ENCODE data around the gene PCIF1. TPM values are rescaled to one million over a fixed set of nuclear protein-coding genes. Genes with fewer than 3 reads are reported as not detected.
"Not testable (repeated sequence)": the region's sequence is repeated elsewhere in the genome, so short reads cannot be mapped to it uniquely, and the experiment has no call there.

PCIF1 gene
- total and polyA plus RNA-seq, 8 donors, result 26.1 to 50.8 (median 44.0) TPM

DNA sequence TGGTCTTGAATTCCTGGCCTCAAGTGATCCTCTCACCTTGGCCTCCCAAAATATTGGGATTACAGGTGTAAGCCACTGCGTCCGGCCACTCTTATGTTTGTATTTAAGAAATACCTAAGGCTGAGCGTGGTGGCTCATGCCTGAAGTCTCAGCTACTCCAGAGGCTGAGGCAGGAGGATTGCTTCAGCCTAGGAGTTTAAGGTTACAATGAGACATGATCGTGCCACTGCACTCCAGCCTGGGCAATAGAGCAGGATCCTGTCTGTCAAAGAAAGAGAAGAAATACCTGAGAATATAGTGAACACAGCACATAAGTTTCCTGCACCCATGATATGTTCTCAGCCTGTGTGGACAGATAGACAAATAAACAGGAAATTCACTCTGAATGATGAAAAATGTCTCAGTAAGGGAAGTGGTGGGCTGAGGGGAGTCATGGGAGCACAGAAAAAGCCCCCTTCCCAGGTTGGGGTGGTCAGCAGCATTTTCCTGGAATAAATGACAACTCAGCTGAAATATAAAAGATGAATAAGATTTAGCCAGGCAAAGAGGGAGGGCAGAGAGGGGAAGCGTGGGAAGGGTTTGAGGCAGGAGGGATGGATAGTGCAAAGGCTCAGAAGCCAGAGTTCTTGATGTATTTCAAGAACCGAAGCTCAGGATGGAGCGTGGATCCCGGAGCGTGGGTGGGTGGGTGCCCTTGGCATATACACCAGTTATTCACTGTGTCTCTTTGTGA, 60.4 kb downstream of the PCIF1 start:
- DNase-seq, result no peak
- no peak overlapping the region for H3K27ac ChIP-seq
- H3K27me3 ChIP-seq, result peaks cover 0 to 76% of the 10 kb centered on the region in 2 donors
- TF ChIP-seq, protein P1, sequence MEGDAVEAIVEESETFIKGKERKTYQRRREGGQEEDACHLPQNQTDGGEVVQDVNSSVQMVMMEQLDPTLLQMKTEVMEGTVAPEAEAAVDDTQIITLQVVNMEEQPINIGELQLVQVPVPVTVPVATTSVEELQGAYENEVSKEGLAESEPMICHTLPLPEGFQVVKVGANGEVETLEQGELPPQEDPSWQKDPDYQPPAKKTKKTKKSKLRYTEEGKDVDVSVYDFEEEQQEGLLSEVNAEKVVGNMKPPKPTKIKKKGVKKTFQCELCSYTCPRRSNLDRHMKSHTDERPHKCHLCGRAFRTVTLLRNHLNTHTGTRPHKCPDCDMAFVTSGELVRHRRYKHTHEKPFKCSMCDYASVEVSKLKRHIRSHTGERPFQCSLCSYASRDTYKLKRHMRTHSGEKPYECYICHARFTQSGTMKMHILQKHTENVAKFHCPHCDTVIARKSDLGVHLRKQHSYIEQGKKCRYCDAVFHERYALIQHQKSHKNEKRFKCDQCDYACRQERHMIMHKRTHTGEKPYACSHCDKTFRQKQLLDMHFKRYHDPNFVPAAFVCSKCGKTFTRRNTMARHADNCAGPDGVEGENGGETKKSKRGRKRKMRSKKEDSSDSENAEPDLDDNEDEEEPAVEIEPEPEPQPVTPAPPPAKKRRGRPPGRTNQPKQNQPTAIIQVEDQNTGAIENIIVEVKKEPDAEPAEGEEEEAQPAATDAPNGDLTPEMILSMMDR (IDR thresholded peaks at IDR 0.05), result no peak
- H3K9me3 ChIP-seq, result no peaks in the 10 kb centered on the region
- intact Hi-C loops (cut with DNase I), result no loop called here
- H3K4me3 ChIP-seq, result no peak overlapping the region
- no peak for ATAC-seq
- H3K4me1 ChIP-seq, result peaks cover 0 to 34% of the 10 kb centered on the region in 2 donors
- no peaks in the 10 kb centered on the region for H3K36me3 ChIP-seq

DNA sequence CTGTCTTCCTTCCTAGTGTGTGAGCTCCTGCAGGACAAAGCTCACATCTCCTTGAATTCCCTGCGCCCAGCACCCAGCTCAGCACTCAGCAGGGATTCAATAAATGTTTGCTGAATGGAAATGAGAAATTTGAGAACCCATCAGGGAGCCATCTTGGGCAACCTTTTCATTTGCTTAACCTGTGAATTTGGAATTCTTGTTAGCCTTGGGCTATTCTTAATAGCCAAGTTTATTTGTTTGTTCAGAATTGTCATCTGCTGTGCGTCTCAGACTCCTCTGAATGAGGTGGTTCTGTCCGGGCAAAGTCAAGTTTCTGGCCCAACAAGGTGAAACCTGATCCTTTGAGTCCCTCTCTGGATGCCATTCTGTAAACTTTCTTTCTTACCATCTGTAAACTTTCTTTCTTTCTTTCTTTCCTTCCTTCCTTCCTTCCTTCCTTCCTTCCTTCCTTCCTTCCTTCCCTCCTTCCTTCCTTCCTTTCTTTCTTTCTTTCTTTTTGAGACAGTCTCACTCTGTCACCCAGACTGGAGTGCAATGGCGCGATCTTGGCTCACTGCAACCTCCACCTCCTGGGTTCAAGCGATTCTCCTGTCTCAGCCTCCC, 61.1 kb downstream of the PCIF1 start:
- intact Hi-C loops (cut with DNase I); DNase-seq: not testable (repeated sequence)

DNA sequence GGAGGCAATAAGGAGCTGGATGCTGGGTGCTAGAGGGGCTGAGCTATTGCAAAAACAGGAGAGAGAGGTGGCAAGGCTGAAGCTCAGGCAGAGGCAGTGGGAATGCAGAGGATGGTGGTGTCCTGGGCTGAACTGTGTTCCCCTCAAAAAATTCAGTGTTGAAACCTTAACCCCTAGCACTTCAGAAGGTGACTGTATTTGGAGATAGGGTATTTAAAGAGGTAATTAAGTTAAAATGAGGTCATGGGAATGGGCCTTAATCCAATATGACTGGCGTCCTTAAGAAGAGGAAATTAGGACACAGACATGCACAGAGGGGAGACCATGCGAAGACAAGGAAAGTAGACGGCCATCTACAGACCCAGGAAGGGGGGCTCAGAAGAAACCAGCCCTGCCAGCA, 62.7 kb downstream of the PCIF1 start:
- Histone ChIP-seq H3K9me3 (no peaks in the 10 kb centered on the region), H3K4me3 (no peak overlapping the region), H3K4me1 (peaks cover 0 to 55% of the 10 kb centered on the region in 2 donors), H3K36me3 (no peaks in the 10 kb centered on the region), H3K27me3 (peaks cover 0 to 78% of the 10 kb centered on the region in 2 donors), H3K27ac (no peak overlapping the region)
- intact Hi-C loops (cut with DNase I), result no loop called here
- ATAC-seq (no peak), DNase-seq (no peak)
- TF ChIP-seq, protein P1 (IDR thresholded peaks at IDR 0.05), result no peak

More for the DNA sequence above, 61.1 kb downstream of the PCIF1 start:
- peaks cover 0 to 76% of the 10 kb centered on the region in 2 donors for H3K27me3 ChIP-seq
- H3K27ac ChIP-seq, H3K4me3 ChIP-seq, H3K36me3 ChIP-seq, H3K9me3 ChIP-seq, ATAC-seq: not testable (repeated sequence)
- peaks cover 0 to 41% of the 10 kb centered on the region in 2 donors for H3K4me1 ChIP-seq

Other genes with a start within 250 kb of the PCIF1 start
- not detected for gene WFDC13, start 232.6 kb upstream of the PCIF1 start, total RNA-seq
- gene WFDC13, start 232.6 kb upstream of the PCIF1 start, polyA plus RNA-seq (ENCODE audit: insufficient read length in 6 of 6), result not detected
- gene WFDC10B, start 229.7 kb upstream of the PCIF1 start, total RNA-seq, result 1 to 10 TPM in 1 of 2 donors, under 1 TPM in 1; 0.44 to 1.2 TPM
- gene WFDC10B, start 229.7 kb upstream of the PCIF1 start, polyA plus RNA-seq (ENCODE audit: insufficient read length in 6 of 6), result not detected
- not detected for gene SPINT4, start 212.3 kb upstream of the PCIF1 start, total RNA-seq
- gene SPINT4, start 212.3 kb upstream of the PCIF1 start, polyA plus RNA-seq (ENCODE audit: insufficient read length in 6 of 6), result not detected
- gene WFDC3, start 142.8 kb upstream of the PCIF1 start, total RNA-seq, result 1 to 10 TPM; 5.2 to 5.7 TPM
- gene WFDC3, start 142.8 kb upstream of the PCIF1 start, polyA plus RNA-seq (ENCODE audit: insufficient read length in 6 of 6), result 1 to 10 TPM in 3 of 6 donors, under 1 TPM in 3; 0.26 to 1.8 (median 1.1) TPM
- 10 to 100 TPM; 22.6 to 38.5 TPM for gene DNTTIP1, start 142.7 kb upstream of the PCIF1 start, total RNA-seq
- 10 to 100 TPM; 25.7 to 30.9 (median 28.3) TPM for gene DNTTIP1, start 142.7 kb upstream of the PCIF1 start, polyA plus RNA-seq (ENCODE audit: insufficient read length in 6 of 6)
- gene UBE2C, start 122.0 kb upstream of the PCIF1 start, total RNA-seq, result 10 to 100 TPM in 1 of 2 donors, 1 to 10 TPM in 1; 5.9 to 17.1 TPM
- 10 to 100 TPM; 41.7 to 99.2 (median 59.9) TPM for gene UBE2C, start 122.0 kb upstream of the PCIF1 start, polyA plus RNA-seq (ENCODE audit: insufficient read length in 6 of 6)
- under 1 TPM; 0.42 to 0.61 TPM for gene TNNC2, start 107.4 kb upstream of the PCIF1 start, total RNA-seq
- gene TNNC2, start 107.4 kb upstream of the PCIF1 start, polyA plus RNA-seq (ENCODE audit: insufficient read length in 6 of 6), result 1 to 10 TPM in 1 of 6 donors, under 1 TPM in 5; 0.21 to 1.2 (median 0.41) TPM
- 10 to 100 TPM; 23.9 to 26.3 TPM for gene SNX21, start 100.9 kb upstream of the PCIF1 start, total RNA-seq
- 10 to 100 TPM; 14.5 to 22.4 (median 17.8) TPM for gene SNX21, start 100.9 kb upstream of the PCIF1 start, polyA plus RNA-seq (ENCODE audit: insufficient read length in 6 of 6)
- 10 to 100 TPM; 23.8 to 28.7 TPM for gene ACOT8, start 77.3 kb upstream of the PCIF1 start, total RNA-seq
- 10 to 100 TPM; 19.3 to 25.1 (median 21.4) TPM for gene ACOT8, start 77.3 kb upstream of the PCIF1 start, polyA plus RNA-seq (ENCODE audit: insufficient read length in 6 of 6)
- 1 to 10 TPM; 3.5 to 4.5 TPM for gene ZSWIM3, start 77.1 kb upstream of the PCIF1 start, total RNA-seq
- 1 to 10 TPM; 4.9 to 6.7 (median 5.8) TPM for gene ZSWIM3, start 77.1 kb upstream of the PCIF1 start, polyA plus RNA-seq (ENCODE audit: insufficient read length in 6 of 6)
- 10 to 100 TPM in 1 of 2 donors, 1 to 10 TPM in 1; 9.9 to 10.2 TPM for gene ZSWIM1, start 53.5 kb upstream of the PCIF1 start, total RNA-seq
- 10 to 100 TPM; 13.5 to 14.8 (median 14.0) TPM for gene ZSWIM1, start 53.5 kb upstream of the PCIF1 start, polyA plus RNA-seq (ENCODE audit: insufficient read length in 6 of 6)
- under 1 TPM; 0.70 to 0.89 TPM for gene SPATA25, start 47.1 kb upstream of the PCIF1 start, total RNA-seq
- 1 to 10 TPM; 2.3 to 3.5 (median 3.2) TPM for gene SPATA25, start 47.1 kb upstream of the PCIF1 start, polyA plus RNA-seq (ENCODE audit: insufficient read length in 6 of 6)
- 1 to 10 TPM; 4.0 to 4.3 TPM for gene NEURL2, start 43.5 kb upstream of the PCIF1 start, total RNA-seq
- 1 to 10 TPM; 3.4 to 5.6 (median 4.6) TPM for gene NEURL2, start 43.5 kb upstream of the PCIF1 start, polyA plus RNA-seq (ENCODE audit: insufficient read length in 6 of 6)
- 100 to 1,000 TPM; 234 to 268 TPM for gene CTSA, start 43.3 kb upstream of the PCIF1 start, total RNA-seq
- 10 to 100 TPM; 68.7 to 78.1 (median 71.0) TPM for gene CTSA, start 43.3 kb upstream of the PCIF1 start, polyA plus RNA-seq (ENCODE audit: insufficient read length in 6 of 6)
- gene PLTP, start 22.5 kb upstream of the PCIF1 start, total RNA-seq, result 100 to 1,000 TPM; 162 to 172 TPM
- 10 to 100 TPM; 42.6 to 68.6 (median 54.3) TPM for gene PLTP, start 22.5 kb upstream of the PCIF1 start, polyA plus RNA-seq (ENCODE audit: insufficient read length in 6 of 6)
- 10 to 100 TPM; 15.3 to 23.3 TPM for gene ZNF335, start 37.5 kb downstream of the PCIF1 start, total RNA-seq
- gene ZNF335, start 37.5 kb downstream of the PCIF1 start, polyA plus RNA-seq (ENCODE audit: insufficient read length in 6 of 6), result 10 to 100 TPM; 15.3 to 22.7 (median 16.7) TPM
- 10 to 100 TPM in 1 of 2 donors, 1 to 10 TPM in 1; 2.5 to 25.8 TPM for gene MMP9, start 74.2 kb downstream of the PCIF1 start, total RNA-seq
- gene MMP9, start 74.2 kb downstream of the PCIF1 start, polyA plus RNA-seq (ENCODE audit: insufficient read length in 6 of 6), result under 1 TPM; 0.26 to 0.69 (median 0.52) TPM
- 1 to 10 TPM in 1 of 2 donors, under 1 TPM in 1; 0.71 to 1.5 TPM for gene SLC12A5, start 94.5 kb downstream of the PCIF1 start, total RNA-seq
- gene SLC12A5, start 94.5 kb downstream of the PCIF1 start, polyA plus RNA-seq (ENCODE audit: insufficient read length in 6 of 6), result 1 to 10 TPM; 1.0 to 2.9 (median 1.5) TPM
- gene NCOA5, start 155.3 kb downstream of the PCIF1 start, total RNA-seq, result 10 to 100 TPM; 20.6 to 23.8 TPM
- 10 to 100 TPM; 42.4 to 55.0 (median 51.5) TPM for gene NCOA5, start 155.3 kb downstream of the PCIF1 start, polyA plus RNA-seq (ENCODE audit: insufficient read length in 6 of 6)
- 10 to 100 TPM; 22.3 to 27.6 TPM for gene CD40, start 183.6 kb downstream of the PCIF1 start, total RNA-seq
- gene CD40, start 183.6 kb downstream of the PCIF1 start, polyA plus RNA-seq (ENCODE audit: insufficient read length in 6 of 6), result 10 to 100 TPM; 13.9 to 21.5 (median 18.0) TPM